Endothelial cell (in vitro differentiated cells): ENCODE results near the gene SLC6A20. TPM values are rescaled to one million over a fixed set of nuclear protein-coding genes. Genes with fewer than 3 reads are reported as not detected.

Experiments used
- DNase-seq: peaks from one replicate; pipeline ENCODE4 v3.0.0; 2021; ENCODE audit warnings: low spot score
- H3K27ac Mint-ChIP-seq: one replicate; pipeline ENCODE4 v1.8.0; 2021; ENCODE audit warnings: mixed read lengths, inconsistent platforms; ENCODE audit not compliant: unreplicated experiment
- H3K27me3 Mint-ChIP-seq: one replicate; pipeline ENCODE4 v1.8.0; 2021; ENCODE audit warnings: mild to moderate bottlenecking, moderate library complexity, mixed read lengths, inconsistent platforms; ENCODE audit not compliant: unreplicated experiment
- H3K36me3 Mint-ChIP-seq: one replicate; pipeline ENCODE4 v1.8.0; 2021; ENCODE audit warnings: mild to moderate bottlenecking, low read depth, mixed read lengths, inconsistent platforms; ENCODE audit not compliant: unreplicated experiment
- H3K4me1 Mint-ChIP-seq: one replicate; pipeline ENCODE4 v1.8.0; 2021; ENCODE audit warnings: mild to moderate bottlenecking, mixed read lengths, inconsistent platforms; ENCODE audit not compliant: unreplicated experiment
- H3K4me3 Mint-ChIP-seq: one replicate; pipeline ENCODE4 v1.8.0; 2021; ENCODE audit warnings: mild to moderate bottlenecking, mixed read lengths, inconsistent platforms; ENCODE audit not compliant: unreplicated experiment
- H3K9me3 Mint-ChIP-seq: one replicate; pipeline ENCODE4 v1.8.0; 2021; ENCODE audit warnings: mixed read lengths, inconsistent platforms; ENCODE audit not compliant: unreplicated experiment
- CTCF ChIP-seq: fragments of 200-600 bp; sonication (generic); IDR thresholded peaks from one replicate; pipeline ENCODE4 v1.5.0; 2021; ENCODE audit warnings: antibody characterized with exemption; ENCODE audit not compliant: unreplicated experiment
- total RNA-seq: library from RNA; stranded (reverse); fragmentation: NEBNext Ultra II Directional; extraction: Animal tissue kit (Norgen Biotek cat#: 25700); gene quantifications from one replicate; pipeline ENCODE4 v1.2.1, GENCODE V29; 2021; ENCODE audit not compliant: unreplicated experiment

Gene SLC6A20
- total RNA-seq, 1 donor from 2014 or later: 0.21 TPM

GRCh38 chr3:45826321-45826720 is 30.0 kb upstream of the SLC6A20 start:
- H3K27me3 Mint-ChIP-seq: no peaks in the 10 kb centered on the region
- no peaks in the 10 kb centered on the region for H3K9me3 Mint-ChIP-seq
- TF ChIP-seq CTCF: no peak
- no peak for DNase-seq
- H3K27ac Mint-ChIP-seq: no peak overlapping the region
- peaks cover 12% of the 10 kb centered on the region for H3K36me3 Mint-ChIP-seq
- H3K4me3 Mint-ChIP-seq: no peak overlapping the region
- H3K4me1 Mint-ChIP-seq: peaks cover 2% of the 10 kb centered on the region

- peaks cover 27% of the 10 kb centered on the region for H3K36me3 Mint-ChIP-seq
- no peak overlapping the region for H3K4me3 Mint-ChIP-seq
- H3K4me1 Mint-ChIP-seq: no peaks in the 10 kb centered on the region
- H3K27ac Mint-ChIP-seq: no peak overlapping the region
- no peak for DNase-seq
- no peaks in the 10 kb centered on the region for H3K27me3 Mint-ChIP-seq
- TF ChIP-seq CTCF: no peak
- no peaks in the 10 kb centered on the region for H3K9me3 Mint-ChIP-seq
Observed at GRCh38 chr3:45821127-45821526, 24.8 kb upstream of the SLC6A20 start.

- Mint-ChIP-seq H3K9me3 (no peaks in the 10 kb centered on the region), H3K27ac (no peak overlapping the region), H3K27me3 (peaks cover 2% of the 10 kb centered on the region), H3K36me3 (peaks cover 34% of the 10 kb centered on the region), H3K4me3 (no peak overlapping the region), H3K4me1 (no peaks in the 10 kb centered on the region)
- no peak for DNase-seq
- no peak for TF ChIP-seq CTCF
Observed at GRCh38 chr3:45819543-45819942, 23.2 kb upstream of the SLC6A20 start.

- no peak for TF ChIP-seq CTCF
- H3K27ac Mint-ChIP-seq: no peak overlapping the region
- no peak for DNase-seq
- peaks cover 34% of the 10 kb centered on the region for H3K36me3 Mint-ChIP-seq
- H3K4me3 Mint-ChIP-seq: no peak overlapping the region
- H3K9me3 Mint-ChIP-seq: no peaks in the 10 kb centered on the region
- peaks cover 2% of the 10 kb centered on the region for H3K27me3 Mint-ChIP-seq
- no peaks in the 10 kb centered on the region for H3K4me1 Mint-ChIP-seq
Observed at GRCh38 chr3:45817831-45818522, 21.6 kb upstream of the SLC6A20 start.

- no peak overlapping the region for H3K27ac Mint-ChIP-seq
- H3K9me3 Mint-ChIP-seq: no peaks in the 10 kb centered on the region
- H3K4me3 Mint-ChIP-seq: no peak overlapping the region
- peaks cover 34% of the 10 kb centered on the region for H3K36me3 Mint-ChIP-seq
- no peak for DNase-seq
- no peak for TF ChIP-seq CTCF
- peaks cover 2% of the 10 kb centered on the region for H3K27me3 Mint-ChIP-seq
- H3K4me1 Mint-ChIP-seq: no peaks in the 10 kb centered on the region
Observed at GRCh38 chr3:45816544-45816943, 20.2 kb upstream of the SLC6A20 start.
